Fibroblast of the aortic adventitia (primary cell): ENCODE results near the gene THSD7A. TPM values are rescaled to one million over a fixed set of nuclear protein-coding genes. Genes with fewer than 3 reads are reported as not detected.

Experiments used
- DNase-seq: peaks from one replicate; pipeline ENCODE4 v3.0.0-alpha.2; 2010; ENCODE audit warnings: low read depth
- H3K4me3 ChIP-seq: 2 replicates; pipeline ENCODE4 v1.5.1; 2011; ENCODE audit warnings: low read depth, mild to moderate bottlenecking, control low read depth, low read length, moderate library complexity
- CTCF ChIP-seq: IDR thresholded peaks from 2 replicates; pipeline ENCODE4 v1.5.1; 2011; ENCODE audit warnings: mild to moderate bottlenecking, low read length, control low read depth, inconsistent platforms; ENCODE audit not compliant: insufficient read depth
- total RNA-seq: library from RNA; depleted of rRNA; stranded (reverse); fragments of >200 nt; gene quantifications from 2 replicates; pipeline ENCODE4 v1.2.3, GENCODE V29; 2012; ENCODE audit warnings: low replicate concordance

Gene THSD7A
- total RNA-seq, 1 donor, result 2.5 TPM

GRCh38 chr7:11732207-11732606, 99.8 kb downstream of the THSD7A start:
- no peak for TF ChIP-seq CTCF
- DNase-seq, result no peak
- H3K4me3 ChIP-seq, result no peak overlapping the region

- H3K4me3 ChIP-seq, result no peak overlapping the region
- TF ChIP-seq CTCF, result no peak
- no peak for DNase-seq
These were observed 101.3 kb downstream of the THSD7A start for GRCh38 chr7:11730725-11731124.

GRCh38 chr7:11727864-11728263, 104.1 kb downstream of the THSD7A start:
- H3K4me3 ChIP-seq, result no peak overlapping the region
- peak; percentile 47 for DNase-seq
- TF ChIP-seq CTCF, result no peak

- H3K4me3 ChIP-seq, result no peak overlapping the region
- no peak for TF ChIP-seq CTCF
- DNase-seq, result peak; percentile 91
These were observed 105.2 kb downstream of the THSD7A start for GRCh38 chr7:11726794-11727155.

- TF ChIP-seq CTCF, result no peak
- H3K4me3 ChIP-seq, result no peak overlapping the region
- DNase-seq, result peak; percentile 42
These were observed 105.8 kb downstream of the THSD7A start for GRCh38 chr7:11726001-11726793.

GRCh38 chr7:11716185-11716584, 115.8 kb downstream of the THSD7A start:
- H3K4me3 ChIP-seq, result no peak overlapping the region
- no peak for TF ChIP-seq CTCF
- peak; percentile 73 for DNase-seq

- DNase-seq, result no peak
- TF ChIP-seq CTCF, result no peak
- no peak overlapping the region for H3K4me3 ChIP-seq
These were observed 117.3 kb downstream of the THSD7A start for GRCh38 chr7:11714676-11715075.
